ENCODE measurements around the gene BIRC7.

The BIRC7 gene

DNA sequence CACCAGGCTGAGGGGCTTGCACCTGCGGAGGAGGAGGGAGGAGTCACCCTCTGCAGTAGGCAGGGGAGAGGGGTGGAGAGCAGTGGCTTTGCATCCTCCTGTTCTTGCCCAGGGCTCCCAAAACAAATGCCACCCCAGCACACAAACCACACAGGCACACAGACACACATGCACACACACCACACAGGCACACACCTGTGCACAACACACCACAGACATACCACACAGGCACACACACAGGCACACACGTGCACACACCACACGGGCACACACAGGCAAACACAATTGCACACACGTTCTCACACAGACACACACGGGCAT is 46.4 kb upstream of the BIRC7 start:
- DNase-seq (ENCODE audit: low read depth, low spot score) = no peak
- no peak overlapping the region for H3K4me3 ChIP-seq (ENCODE audit: low read depth, low read length)
- in situ Hi-C loops (cut with HindIII; ENCODE audit: low sequenced_read_pairs) = no loop called here
- TF ChIP-seq, protein P1, sequence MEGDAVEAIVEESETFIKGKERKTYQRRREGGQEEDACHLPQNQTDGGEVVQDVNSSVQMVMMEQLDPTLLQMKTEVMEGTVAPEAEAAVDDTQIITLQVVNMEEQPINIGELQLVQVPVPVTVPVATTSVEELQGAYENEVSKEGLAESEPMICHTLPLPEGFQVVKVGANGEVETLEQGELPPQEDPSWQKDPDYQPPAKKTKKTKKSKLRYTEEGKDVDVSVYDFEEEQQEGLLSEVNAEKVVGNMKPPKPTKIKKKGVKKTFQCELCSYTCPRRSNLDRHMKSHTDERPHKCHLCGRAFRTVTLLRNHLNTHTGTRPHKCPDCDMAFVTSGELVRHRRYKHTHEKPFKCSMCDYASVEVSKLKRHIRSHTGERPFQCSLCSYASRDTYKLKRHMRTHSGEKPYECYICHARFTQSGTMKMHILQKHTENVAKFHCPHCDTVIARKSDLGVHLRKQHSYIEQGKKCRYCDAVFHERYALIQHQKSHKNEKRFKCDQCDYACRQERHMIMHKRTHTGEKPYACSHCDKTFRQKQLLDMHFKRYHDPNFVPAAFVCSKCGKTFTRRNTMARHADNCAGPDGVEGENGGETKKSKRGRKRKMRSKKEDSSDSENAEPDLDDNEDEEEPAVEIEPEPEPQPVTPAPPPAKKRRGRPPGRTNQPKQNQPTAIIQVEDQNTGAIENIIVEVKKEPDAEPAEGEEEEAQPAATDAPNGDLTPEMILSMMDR (IDR thresholded peaks at IDR 0.05; ENCODE audit: low read depth, low read length) = no peak

DNA sequence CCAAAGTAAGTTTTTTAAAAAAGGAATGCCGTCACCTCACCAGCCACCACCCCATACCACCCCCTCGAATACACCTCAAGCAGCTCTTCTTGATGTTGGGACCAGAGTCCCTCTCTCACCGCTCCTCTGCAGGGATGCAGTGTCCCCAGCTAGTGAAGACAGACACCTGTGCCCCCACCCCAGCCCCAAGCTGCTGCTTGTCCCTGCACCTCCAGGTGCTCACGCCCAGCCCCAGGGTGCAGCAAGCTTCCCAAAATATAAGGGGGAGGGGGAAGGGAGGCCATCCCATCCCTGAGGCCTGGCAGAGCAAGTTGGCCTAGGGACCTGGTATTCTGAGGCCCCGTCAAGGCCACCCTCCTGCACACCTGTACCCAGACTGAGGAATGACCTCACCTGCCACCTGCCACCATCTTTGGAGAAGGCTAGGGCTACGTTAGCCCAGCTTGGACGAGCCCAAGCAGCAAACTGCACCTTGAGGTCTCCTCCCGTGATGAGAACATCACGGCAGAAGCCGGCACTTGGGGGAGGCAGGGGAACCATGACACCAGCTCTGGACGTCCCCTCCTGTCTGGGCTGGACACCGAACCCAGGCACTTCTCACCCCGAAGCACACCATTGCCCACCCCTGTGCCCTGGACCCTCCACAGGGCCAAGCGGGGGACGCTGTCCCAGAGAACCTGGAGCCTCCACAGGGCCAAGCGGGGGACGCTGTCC is 45.7 kb upstream of the BIRC7 start:
- H3K4me3 ChIP-seq (ENCODE audit: low read depth, low read length) = no peak overlapping the region
- DNase-seq (ENCODE audit: low read depth, low spot score) = no peak
- in situ Hi-C loops (cut with HindIII; ENCODE audit: low sequenced_read_pairs) = no loop called here
- TF ChIP-seq, protein P1 (IDR thresholded peaks at IDR 0.05; ENCODE audit: low read depth, low read length) = no peak

DNA sequence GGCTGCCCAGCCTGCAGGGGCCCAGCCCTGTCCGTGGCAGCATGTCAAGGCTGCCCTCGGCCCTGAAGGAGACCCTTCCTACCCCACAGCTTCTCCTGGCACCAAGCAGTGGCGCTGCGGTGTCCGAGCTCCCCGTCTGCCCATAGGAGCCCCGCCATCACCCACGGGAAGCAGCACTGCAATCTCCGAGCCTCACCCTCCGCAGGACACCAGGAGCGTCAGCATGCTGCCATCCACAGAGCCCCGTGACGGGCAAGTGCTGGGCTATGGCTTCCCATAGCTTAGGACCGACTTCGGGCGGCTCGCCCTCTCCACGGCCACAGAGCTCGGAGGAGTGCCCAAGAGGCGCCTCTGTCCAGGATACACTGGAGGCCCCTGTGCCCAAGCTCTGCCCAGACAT is 44.9 kb upstream of the BIRC7 start:
- TF ChIP-seq, protein P1 (IDR thresholded peaks at IDR 0.05; ENCODE audit: low read depth, low read length) = no peak
- in situ Hi-C loops (cut with HindIII; ENCODE audit: low sequenced_read_pairs) = no loop called here
- no peak overlapping the region for H3K4me3 ChIP-seq (ENCODE audit: low read depth, low read length)
- DNase-seq (ENCODE audit: low read depth, low spot score) = no peak

DNA sequence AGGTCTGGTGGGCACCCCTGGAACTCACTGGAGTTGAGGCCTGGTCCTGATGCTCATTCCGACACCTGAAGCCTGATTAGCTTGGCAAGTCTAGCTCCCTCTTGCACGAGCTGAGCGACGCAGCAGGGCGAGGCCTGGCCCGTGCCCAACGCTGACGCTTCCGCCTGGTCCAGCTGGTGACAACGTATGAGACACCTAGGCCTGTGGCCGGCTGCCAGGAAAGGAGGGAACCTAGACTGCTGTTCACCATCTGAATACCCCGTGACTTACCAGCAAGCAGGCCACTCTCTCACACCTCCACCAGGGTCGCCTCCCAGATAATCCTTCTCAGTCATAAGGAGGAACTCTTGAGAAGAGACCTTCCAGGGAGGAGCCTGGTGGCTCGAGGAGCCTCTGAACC is 44.3 kb upstream of the BIRC7 start:
- H3K4me3 ChIP-seq (ENCODE audit: low read depth, low read length) = no peak overlapping the region
- TF ChIP-seq, protein P1 (IDR thresholded peaks at IDR 0.05; ENCODE audit: low read depth, low read length) = no peak
- in situ Hi-C loops (cut with HindIII; ENCODE audit: low sequenced_read_pairs) = no loop called here
- no peak for DNase-seq (ENCODE audit: low read depth, low spot score)

DNA sequence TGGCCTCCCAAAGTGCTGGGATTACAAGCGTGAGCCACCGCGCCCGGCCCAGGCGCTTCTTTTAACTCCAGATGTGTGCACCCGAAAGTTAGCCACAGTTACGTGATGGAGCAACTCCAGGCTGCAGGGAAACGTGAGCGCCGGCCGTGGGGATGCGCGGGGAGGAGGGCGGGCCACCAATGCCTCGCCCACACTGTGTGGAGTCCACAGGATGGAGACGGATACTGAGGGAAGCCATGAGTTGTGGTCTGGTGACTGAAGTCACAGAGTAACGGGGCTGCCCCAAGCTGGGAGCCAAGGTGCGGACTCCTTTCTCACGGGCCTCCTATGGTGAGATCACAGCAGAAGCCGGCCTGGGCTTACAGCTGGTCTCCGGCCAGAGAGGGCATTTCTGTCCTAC is 43.0 kb upstream of the BIRC7 start:
- DNase-seq (ENCODE audit: low read depth, low spot score) = no peak
- no peak overlapping the region for H3K4me3 ChIP-seq (ENCODE audit: low read depth, low read length)
- TF ChIP-seq, protein P1 (IDR thresholded peaks at IDR 0.05; ENCODE audit: low read depth, low read length) = no peak
- in situ Hi-C loops (cut with HindIII; ENCODE audit: low sequenced_read_pairs) = no loop called here

DNA sequence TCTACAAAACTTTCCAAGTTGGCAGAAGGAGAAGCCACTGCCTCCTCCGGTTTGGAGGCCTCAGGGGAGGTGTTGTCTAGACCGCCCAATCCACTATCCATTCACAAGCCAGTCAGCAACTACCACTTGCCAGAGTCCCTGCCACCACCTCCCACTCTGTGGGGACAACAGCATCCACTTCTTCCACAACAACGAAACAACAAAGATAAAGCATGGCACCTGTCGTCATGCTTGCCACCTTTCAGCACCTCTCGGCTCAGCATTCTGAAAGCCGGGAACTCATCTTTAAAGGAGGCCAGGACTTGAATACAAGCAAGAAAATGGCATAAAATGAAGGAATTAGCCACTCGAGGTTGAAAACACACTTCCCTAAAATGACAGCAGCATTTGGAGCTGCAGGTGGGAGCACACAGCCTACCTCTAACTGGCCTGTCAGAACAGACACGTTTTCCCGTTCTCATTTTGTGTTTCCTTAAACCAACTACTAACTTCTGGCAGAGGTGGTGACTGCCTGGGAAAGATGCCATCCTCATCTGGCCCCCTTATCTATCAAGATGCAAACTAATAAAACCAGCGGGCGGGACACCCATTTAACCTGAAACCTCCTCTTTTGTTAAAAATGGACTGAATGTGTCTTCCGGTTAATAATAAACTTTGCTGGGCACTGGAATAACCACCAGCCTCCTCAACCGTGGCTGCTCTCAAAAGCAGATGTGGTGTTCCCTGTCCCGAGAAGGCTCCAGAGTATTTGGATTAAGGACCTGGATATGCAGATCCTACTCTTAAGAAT is 41.5 kb upstream of the BIRC7 start:
- no peak for DNase-seq (ENCODE audit: low read depth, low spot score)
- TF ChIP-seq, protein P1 (IDR thresholded peaks at IDR 0.05; ENCODE audit: low read depth, low read length) = no peak

More for the DNA sequence above, 41.5 kb upstream of the BIRC7 start:
- in situ Hi-C loops (cut with HindIII; ENCODE audit: low sequenced_read_pairs) = no loop called here
- H3K4me3 ChIP-seq (ENCODE audit: low read depth, low read length) = no peak overlapping the region

All from astrocyte of the spinal cord (primary cell).